Gastroesophageal sphincter (tissue), 3 donors: ENCODE data around the gene GNG11.

Source experiments
- EP300 ChIP-seq: sonication (generic); formaldehyde crosslinking; IDR thresholded peaks from one replicate; pipeline ENCODE4 v1.6.1; 2017; ENCODE audit warnings: antibody characterized with exemption, mild to moderate bottlenecking
- POLR2A ChIP-seq, 2 donors: fragments of 450-650 bp; IDR thresholded peaks; one replicate each; pipeline ENCODE4 v1.6.1; 2017; ENCODE audit warnings: antibody characterized with exemption in 2 of 2, mild to moderate bottlenecking in 2 of 2, moderate library complexity in 1 of 2
- POLR2AphosphoS5 ChIP-seq: sonication (generic); formaldehyde crosslinking; IDR thresholded peaks from one replicate; pipeline ENCODE4 v1.6.1; 2017; ENCODE audit warnings: antibody characterized with exemption
- TF ChIP-seq, protein P1 (sequence below), 4 experiments: fragments of 200-600 bp in 2 of 4; fragments of 450-650 bp in 2 of 4; sonication (generic) in 1 of 4; IDR thresholded peaks; one replicate each; pipeline ENCODE4 v1.5.1; 2017 to 2019; ENCODE audit warnings: antibody characterized with exemption in 4 of 4, mild to moderate bottlenecking in 2 of 4, moderate library complexity in 2 of 4

DNA sequence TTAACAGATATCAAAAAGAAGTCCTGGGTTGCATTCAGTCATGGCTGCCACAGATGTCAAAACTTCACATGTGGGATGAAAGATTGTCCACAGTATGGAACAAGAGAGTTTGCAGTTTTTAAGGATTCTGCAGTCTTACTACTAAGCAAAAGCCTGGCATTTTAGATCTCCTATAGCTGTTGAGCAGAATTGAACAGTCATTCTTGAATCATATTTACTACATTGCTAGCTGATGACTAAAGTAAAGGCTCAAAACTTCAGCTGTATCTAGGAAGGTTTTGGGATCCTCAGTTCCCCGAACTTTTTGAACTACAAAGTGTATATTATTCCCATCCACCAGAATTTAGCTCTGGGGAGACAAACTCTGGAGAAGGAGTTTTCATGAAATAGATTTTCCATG, 51.6 kb downstream of the GNG11 start:
- TF ChIP-seq, protein P1, sequence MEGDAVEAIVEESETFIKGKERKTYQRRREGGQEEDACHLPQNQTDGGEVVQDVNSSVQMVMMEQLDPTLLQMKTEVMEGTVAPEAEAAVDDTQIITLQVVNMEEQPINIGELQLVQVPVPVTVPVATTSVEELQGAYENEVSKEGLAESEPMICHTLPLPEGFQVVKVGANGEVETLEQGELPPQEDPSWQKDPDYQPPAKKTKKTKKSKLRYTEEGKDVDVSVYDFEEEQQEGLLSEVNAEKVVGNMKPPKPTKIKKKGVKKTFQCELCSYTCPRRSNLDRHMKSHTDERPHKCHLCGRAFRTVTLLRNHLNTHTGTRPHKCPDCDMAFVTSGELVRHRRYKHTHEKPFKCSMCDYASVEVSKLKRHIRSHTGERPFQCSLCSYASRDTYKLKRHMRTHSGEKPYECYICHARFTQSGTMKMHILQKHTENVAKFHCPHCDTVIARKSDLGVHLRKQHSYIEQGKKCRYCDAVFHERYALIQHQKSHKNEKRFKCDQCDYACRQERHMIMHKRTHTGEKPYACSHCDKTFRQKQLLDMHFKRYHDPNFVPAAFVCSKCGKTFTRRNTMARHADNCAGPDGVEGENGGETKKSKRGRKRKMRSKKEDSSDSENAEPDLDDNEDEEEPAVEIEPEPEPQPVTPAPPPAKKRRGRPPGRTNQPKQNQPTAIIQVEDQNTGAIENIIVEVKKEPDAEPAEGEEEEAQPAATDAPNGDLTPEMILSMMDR (IDR thresholded peaks at IDR 0.05), result no peak
- TF ChIP-seq POLR2A (IDR thresholded peaks at IDR 0.05), result no peak
- no peak for TF ChIP-seq POLR2AphosphoS5
- no peak for TF ChIP-seq EP300
